SH-SY5Y (cell line): ENCODE results near the gene NEFH.

Experiments used
- GATA2 ChIP-seq: IDR thresholded peaks from 2 replicates; pipeline ENCODE4 v1.6.1; 2011; ENCODE audit warnings: mild to moderate bottlenecking, low read depth, low read length
- GATA3 ChIP-seq: IDR thresholded peaks from 2 replicates; pipeline ENCODE4 v1.6.1; 2011; ENCODE audit warnings: low read depth, mild to moderate bottlenecking, low read length, moderate library complexity

NEFH gene

GRCh38 chr22:29509815-29510214 lies 29.8 kb downstream of the NEFH start:
- TF ChIP-seq GATA2 = no peak
- no peak for TF ChIP-seq GATA3

DNA sequence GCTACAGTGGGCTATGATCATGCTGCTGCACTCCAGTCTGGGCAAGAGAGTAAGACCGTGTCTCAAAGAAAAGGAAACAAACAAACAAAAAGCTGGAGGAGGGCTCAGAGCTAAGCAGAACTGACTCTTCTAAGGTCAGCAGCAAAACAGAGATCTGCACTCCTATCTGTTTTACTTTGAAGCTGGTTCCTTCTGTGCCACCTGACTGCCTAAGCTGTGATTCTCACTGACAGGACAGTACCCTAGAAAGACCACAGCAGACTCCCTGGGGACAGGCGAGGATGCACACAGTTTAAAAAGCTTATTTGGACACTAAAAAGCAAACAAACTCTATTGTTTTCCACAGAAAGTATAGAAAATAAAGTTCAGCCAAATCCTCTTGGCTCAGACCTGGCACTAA lies 30.5 kb downstream of the NEFH start:
- TF ChIP-seq GATA2 = no peak
- no peak for TF ChIP-seq GATA3

DNA sequence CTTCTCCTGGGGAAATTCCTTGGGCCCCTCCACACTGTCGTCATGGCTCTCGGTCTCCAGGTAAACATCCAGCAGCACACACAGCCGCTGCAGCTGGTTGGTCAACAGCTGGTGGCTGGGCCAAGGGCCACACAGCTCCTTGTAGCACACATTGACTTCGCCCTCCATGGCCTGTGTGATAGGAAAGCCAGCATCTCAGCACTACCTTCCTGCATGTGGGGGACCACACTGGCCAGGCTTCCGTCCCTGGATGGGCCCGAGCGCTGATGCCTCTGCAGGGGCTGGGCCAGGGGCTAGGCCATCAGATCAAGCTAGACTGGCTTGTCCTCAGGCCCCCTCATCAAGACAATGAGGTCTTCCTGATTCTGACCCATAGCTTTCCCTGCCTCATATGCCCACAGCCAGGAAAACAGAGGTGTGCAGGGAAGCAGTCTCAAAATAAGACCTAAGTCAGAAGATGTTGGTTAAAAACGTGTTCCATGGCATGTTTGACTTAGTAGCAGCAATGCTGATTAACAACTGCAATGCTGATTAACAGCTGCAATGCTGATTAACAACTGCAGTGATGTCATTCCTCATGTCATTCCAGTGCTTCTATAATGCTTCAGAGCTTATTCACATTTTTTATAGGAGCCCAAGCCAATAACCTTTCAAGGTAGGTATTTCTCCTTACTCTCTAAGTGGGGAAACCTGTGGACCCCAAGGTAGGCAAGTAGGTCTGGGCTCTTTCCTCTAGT lies 31.3 kb downstream of the NEFH start:
- TF ChIP-seq GATA3 (no peak), GATA2 (no peak)

- TF ChIP-seq GATA2 (no peak), GATA3 (no peak)
Observed at GRCh38 chr22:29512031-29512430, 32.0 kb downstream of the NEFH start.

GRCh38 chr22:29517215-29517908 lies 37.3 kb downstream of the NEFH start:
- no peak for TF ChIP-seq GATA3
- no peak for TF ChIP-seq GATA2

- TF ChIP-seq GATA2 (no peak), GATA3 (no peak)
Observed at GRCh38 chr22:29518427-29518826, 38.4 kb downstream of the NEFH start.

DNA sequence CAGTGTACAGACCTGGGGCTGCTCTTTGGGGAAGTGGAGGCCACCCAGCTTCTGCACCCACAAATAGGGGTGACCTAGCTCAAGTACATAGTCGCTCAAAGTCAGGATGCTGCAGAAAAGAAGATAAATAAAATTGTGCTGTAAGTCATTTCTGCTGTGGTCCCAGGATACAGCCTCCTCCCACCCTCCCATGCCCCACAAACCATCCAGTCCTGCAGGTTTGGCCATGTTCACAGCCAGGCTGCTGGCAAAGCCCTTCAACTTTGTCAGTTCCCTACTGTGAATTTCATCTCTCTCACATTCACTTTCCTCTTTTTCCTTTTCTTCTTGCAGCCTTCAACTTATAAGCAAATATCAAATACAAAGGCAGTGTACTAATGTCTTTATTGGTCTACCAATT lies 40.0 kb downstream of the NEFH start:
- no peak for TF ChIP-seq GATA3
- TF ChIP-seq GATA2 = no peak

DNA sequence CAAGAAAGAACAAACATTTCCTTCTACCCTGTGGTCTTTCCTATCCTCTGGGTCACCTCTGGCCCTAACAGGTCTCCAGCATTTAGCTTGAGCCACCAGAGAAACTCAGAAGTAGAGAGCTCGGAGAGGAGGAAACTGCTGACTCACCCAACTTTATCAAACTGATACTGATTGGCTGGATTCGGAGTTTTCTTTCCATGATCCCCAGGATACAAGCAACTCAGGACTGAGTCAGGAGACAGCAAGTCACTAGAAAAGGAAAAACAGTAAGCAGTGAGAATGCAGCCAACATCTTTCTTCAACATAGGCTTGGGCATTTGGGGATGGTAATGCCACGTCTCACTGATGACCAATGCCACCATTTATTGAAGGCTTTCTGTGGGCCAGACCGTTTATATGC lies 40.8 kb downstream of the NEFH start:
- TF ChIP-seq GATA2 = no peak
- no peak for TF ChIP-seq GATA3

GRCh38 chr22:29521526-29521925 lies 41.5 kb downstream of the NEFH start:
- TF ChIP-seq GATA3 (no peak), GATA2 (no peak)

- TF ChIP-seq GATA2 = no peak
- TF ChIP-seq GATA3 = no peak
Observed at GRCh38 chr22:29523761-29524160, 43.7 kb downstream of the NEFH start.

- TF ChIP-seq GATA2 = no peak
- no peak for TF ChIP-seq GATA3
Observed at GRCh38 chr22:29524442-29525191, 44.6 kb downstream of the NEFH start.

GRCh38 chr22:29528144-29528543 lies 48.1 kb downstream of the NEFH start:
- TF ChIP-seq GATA2 (no peak), GATA3 (no peak)

DNA sequence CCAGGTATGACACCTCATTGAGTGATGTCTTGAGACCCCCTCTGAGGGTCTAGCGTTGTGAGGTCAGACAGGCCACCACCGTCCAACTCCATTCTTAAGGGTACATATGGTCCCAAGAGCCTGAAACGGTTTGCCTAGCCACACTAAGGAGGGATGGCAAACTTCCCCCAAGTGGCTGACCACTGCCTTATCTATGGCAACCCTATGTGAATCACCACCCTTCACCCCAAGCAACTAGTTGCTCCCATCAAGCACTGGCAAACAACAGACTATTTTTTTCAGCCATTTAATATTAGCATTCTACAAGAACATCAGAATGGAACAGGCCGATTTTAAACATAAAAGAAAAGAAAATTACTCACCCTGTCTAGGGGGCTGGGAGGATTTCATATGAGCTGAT lies 50.7 kb downstream of the NEFH start:
- TF ChIP-seq GATA2 = no peak
- TF ChIP-seq GATA3 = no peak

GRCh38 chr22:29531419-29531818 lies 51.4 kb downstream of the NEFH start:
- no peak for TF ChIP-seq GATA2
- TF ChIP-seq GATA3 = no peak

DNA sequence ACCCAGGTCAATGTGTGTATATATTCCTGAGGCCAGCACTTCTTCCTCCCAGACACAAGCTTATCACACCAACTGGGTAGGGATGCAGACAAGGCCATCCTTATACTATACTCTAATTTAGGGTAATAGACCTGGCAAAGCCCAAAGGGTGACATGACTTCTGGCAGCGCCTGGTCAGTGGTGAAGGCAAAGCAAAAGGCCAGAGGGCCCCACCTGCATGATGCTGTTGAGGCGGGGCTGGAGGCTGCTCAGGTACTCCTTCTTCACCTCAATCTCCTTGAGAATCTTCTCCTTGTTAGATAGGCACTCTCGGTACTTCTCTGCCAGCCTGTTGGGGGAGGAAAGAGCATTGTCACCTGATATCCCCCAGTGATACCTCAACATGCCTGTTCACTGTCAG lies 56.4 kb downstream of the NEFH start:
- TF ChIP-seq GATA2 = no peak
- no peak for TF ChIP-seq GATA3

GRCh38 chr22:29539105-29539504 lies 59.1 kb downstream of the NEFH start:
- TF ChIP-seq GATA3 (no peak), GATA2 (no peak)
